Measurements from ENCODE around the gene PARP1.

DNA sequence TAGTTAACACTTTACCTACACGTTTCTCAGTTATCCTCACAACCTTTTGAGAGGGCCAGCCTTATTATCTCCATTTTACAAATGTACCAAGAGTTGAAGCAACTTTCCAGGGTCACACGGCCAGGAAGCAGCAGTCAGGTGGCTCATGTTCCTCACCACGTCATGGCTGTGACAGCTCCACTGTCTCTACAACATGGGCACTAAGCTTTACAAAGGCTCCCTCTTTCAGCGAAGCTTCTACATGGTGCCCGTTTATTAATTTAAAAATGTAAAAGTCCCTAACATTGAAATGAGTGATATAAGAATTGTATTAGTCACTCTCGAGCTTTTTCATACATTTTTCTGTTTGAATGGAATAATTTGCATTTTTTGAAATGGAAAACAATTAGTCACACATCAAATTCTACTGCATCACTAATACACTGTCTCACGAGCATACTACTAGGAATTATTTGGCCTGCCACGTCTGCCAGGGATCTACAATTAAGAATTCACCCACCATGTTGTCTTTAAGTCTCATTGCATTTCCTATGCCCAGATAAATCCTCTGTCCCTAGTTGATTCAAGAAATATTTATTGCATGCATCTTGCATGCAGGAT is 70.5 kb downstream of the PARP1 start:
- no peak for TF ChIP-seq EZH2 (IDR thresholded peaks at IDR 0.05)
- TF ChIP-seq, protein P1, sequence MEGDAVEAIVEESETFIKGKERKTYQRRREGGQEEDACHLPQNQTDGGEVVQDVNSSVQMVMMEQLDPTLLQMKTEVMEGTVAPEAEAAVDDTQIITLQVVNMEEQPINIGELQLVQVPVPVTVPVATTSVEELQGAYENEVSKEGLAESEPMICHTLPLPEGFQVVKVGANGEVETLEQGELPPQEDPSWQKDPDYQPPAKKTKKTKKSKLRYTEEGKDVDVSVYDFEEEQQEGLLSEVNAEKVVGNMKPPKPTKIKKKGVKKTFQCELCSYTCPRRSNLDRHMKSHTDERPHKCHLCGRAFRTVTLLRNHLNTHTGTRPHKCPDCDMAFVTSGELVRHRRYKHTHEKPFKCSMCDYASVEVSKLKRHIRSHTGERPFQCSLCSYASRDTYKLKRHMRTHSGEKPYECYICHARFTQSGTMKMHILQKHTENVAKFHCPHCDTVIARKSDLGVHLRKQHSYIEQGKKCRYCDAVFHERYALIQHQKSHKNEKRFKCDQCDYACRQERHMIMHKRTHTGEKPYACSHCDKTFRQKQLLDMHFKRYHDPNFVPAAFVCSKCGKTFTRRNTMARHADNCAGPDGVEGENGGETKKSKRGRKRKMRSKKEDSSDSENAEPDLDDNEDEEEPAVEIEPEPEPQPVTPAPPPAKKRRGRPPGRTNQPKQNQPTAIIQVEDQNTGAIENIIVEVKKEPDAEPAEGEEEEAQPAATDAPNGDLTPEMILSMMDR (IDR thresholded peaks at IDR 0.05), result no peak

Data from neural progenitor cell (in vitro differentiated cells).